HG03378 (cell line): Measurements from ENCODE around the gene UBB.
"Not testable (repeated sequence)": the region's sequence is repeated elsewhere in the genome, so short reads cannot be mapped to it uniquely, and the experiment has no call there.

Experiments
- ATAC-seq: cut with Tn5 transposase; IDR thresholded peaks from one replicate; pipeline ENCODE4 v1.9.1; 2021; ENCODE audit warnings: mild to moderate bottlenecking, moderate library complexity; ENCODE audit not compliant: unreplicated experiment

Gene UBB

DNA sequence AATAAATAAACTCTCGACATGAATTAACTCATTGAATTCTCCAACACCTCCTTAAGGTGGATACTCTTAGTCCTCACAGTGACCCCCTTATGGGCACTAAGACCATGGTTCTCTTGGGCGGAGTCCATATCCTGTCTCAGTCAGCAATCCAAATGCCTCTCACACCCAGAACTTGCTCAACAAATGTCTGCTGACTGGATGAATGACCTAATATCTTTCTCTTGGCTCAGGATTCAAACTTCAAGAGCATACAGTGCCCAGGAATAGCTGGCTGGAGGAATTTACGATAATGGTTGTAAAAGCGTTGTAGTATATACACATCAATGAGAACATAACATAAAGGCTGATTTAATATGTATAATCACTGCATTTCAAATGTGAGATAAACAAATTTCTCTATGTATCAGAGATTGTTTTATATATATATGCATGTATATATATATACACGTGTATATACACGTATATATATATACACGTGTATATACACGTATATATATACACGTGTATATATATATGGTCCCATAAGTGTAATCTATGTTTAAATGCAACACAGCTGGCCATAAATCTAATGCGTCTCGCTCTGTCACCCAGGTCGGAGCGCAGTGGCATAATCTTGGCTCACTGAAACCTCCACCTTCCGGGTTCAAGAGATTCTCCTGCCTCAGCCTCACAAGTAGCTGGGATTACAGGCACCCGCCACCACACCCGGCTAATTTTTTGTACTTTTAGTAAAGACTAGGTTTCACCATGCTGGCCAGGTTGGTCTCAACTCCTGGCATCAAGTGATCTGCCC, 6.5 kb upstream of the UBB start:
- no peak for ATAC-seq

DNA sequence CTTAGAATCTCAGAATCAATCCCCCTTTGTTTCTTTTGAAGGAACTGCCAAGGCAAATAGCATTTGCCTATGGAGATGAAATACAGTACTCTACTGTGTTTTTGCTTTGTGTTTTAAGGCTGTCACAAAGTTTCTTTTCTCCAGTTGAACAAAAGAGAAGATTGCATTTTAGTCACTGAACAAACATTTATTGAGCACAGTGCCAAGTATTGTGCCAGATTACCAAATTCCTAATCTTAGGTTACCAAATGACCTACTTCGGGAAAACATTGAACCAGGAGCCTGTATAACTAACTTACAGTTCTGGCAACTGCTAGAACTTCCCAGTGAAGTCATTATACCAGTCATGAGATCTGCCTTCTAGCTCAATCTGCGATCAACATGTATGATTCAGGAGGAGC, 3.0 kb upstream of the UBB start:
- no peak for ATAC-seq

DNA sequence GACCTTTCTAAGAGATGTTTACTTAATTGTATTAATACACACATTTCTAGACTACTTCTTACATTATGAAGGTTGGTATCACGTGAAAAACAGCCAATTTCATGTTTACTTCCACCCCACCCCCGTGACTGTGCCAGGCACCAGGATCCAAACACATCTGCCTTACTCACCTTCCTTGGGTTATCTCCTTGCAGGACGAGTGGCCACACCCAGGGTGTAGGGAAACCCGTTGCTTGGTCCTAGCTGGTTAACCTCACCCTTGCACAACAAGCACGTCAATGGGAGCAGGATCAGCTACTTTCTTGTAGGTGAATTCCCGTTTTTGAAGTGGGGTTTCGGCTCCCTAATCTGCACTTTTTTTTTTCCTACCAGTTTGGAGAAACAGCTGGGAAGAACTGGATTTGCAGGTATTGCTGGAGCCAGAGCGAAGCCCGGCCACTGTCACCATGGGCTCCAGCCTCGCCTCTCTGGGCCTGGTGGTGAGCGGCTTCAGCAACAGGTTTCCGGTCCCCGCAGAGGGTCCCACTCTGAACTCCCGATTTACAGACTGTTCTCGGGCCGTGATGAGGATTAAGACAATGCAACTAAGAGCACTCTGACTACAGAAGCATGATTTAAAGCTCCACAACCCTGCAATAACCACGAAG, 2.1 kb upstream of the UBB start:
- no peak for ATAC-seq

DNA sequence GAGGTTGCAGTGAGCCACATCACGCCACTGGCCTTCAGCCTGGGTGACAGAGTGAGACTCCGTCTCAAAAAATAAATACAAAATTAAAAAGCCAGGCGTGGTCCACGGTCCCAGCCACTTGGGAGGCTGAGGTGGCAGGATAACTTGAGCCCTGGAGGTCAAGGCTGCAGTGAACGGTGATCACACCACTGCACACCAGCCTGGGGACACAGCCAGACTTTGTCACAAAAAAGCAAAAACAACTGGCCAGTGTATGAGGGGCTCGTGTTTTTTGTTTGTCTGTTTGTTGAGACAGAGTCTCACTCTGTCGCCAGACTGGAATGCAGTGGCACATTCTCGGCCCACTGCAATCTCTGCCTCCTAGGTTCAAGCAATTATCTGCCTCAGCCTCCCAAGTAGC, 1.2 kb upstream of the UBB start:
- ATAC-seq, result no peak

DNA sequence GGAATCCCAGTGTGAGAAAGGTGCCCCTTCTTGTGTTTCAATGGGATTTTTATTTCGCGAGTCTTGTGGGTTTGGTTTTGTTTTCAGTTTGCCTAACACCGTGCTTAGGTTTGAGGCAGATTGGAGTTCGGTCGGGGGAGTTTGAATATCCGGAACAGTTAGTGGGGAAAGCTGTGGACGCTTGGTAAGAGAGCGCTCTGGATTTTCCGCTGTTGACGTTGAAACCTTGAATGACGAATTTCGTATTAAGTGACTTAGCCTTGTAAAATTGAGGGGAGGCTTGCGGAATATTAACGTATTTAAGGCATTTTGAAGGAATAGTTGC, 567 bp downstream of the UBB start:
- ATAC-seq, result peak; percentile 6

DNA sequence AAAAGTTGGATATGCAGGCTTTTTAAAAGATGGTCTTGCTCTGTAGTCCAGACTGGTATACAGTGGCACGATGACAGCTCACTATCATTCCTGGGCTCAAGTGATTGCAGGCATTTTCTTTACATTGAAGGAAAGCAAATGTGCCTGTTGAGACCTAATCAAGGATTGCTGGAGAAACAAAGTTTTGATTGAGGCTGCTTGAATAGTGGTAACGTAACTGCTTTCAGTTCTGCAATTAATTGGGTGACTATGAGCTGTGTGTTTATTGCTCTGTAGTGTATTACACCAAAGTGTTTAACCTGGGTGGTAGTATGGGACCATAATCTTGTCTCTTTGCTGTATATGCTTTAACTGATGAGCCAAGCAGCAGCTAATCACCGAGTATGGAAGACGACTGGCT, 2.3 kb downstream of the UBB start:
- no peak for ATAC-seq

DNA sequence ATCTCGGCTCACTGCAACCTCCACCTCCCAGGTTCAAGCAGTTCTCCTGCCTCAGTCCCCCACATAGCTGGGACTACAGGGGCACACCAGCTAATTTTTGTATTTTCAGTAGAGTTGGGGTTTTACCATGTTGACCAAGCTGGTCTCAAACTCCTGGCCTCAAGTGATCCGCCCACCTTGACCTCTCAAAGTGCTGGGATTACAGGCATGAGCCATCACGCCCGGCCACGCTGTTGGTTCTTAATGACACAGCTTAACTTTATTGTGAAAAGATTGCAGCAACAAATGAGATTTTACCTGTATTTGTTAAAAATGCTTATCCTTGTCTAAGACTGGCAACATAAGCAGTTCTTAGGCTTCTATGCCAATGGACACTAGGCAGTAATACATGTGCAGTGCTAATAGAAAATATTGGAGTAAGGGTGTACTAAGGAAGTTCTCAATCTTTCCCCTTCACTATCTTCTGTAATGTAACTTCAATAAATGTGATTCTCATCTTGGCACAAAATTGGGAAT, 2.9 kb downstream of the UBB start:
- ATAC-seq, result no peak

DNA sequence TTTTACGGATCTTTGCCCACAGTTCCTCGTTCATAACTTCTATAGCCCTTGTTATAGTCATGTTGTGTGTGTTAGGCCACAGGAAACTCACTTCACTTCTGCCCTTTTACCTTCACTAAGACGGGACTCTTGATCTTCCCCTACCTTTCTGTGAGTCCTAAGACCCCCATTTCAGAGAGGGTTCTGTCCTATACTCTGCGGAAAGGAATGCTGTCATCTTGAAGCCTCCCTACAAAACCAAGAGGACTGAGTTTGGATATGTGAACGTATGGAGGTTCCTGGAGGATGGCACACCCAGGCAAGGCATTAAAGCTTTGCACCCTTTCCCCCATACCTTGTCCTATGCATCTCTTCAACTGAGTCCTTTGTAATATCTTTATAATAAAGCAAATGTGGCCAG, 3.7 kb downstream of the UBB start:
- ATAC-seq, result no peak

DNA sequence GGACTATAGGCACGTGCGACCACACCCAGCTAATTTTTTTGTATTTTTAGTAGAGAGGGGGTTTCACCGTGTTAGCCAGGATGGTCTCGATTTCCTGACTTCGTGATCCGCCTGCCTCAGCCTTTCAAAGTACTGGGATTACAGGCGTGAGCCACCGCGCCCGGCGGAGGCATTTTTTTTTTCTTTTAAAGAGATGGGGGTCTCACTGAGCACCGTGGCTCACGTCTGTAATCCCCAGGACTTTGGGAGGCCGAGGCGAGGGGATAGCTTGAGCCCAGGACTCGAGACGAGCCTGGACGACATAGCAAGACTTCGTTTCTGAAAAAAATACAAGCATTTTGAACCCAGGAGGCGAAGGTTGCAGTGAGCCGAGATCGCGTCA, 5.2 kb downstream of the UBB start:
- ATAC-seq, result not testable (repeated sequence)

DNA sequence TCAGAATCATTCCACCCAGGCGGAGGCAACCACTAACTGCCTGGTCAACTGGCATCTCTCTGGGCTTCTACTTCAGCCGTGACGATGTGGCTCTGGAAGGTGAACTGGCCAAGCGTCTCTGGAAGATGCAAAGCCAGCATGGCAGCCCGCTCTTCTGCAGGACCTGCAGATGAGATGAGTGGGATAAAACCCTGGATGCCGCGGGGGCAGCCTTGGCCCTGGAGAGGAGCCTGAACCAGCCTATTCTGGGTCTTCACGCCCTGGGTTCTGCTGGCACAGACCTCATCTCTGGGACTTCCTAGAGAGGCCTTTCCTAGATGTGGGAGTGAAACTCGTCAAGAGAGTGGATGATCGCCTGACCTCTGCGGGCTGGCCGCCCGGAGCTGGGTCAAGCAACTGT, 10.6 kb downstream of the UBB start:
- no peak for ATAC-seq

DNA sequence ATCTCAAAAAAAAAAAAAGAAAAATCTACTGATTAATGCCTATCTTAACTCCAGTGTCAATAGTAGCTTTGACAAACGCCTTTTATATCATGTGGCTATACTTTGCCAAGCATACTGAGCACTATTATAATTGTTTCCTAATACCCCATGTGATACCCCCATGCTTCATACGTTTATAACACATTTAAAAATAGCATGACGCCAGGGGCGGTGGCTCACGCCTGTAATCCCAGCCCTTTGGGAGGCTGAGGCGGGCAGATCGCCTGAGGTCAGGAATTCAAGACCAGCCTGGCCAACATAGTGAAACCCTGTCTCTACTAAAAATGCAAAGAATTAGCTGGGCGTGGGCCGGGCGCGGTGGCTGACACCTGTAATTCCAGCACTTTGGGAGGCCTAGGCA, 11.6 kb downstream of the UBB start:
- not testable (repeated sequence) for ATAC-seq

DNA sequence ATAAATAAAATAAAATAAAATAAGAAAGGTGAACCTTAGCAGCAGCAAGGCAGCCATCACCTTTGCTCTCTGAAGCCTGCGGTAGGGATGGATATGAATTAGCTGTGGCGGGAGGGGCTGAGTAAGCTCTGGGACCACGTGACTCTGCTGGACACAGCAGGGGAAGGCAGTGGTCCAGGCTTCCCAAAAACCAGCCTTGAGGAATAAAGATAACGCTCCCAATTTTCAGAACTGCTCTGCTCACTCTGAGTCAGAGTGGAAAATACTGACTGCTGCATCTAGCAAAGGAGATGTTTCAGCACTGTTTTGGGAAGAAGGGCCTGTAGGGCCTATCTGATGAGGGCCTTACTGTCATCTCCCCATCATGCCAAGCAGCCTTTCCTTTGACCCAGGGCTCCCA, 15.0 kb downstream of the UBB start:
- not testable (repeated sequence) for ATAC-seq

DNA sequence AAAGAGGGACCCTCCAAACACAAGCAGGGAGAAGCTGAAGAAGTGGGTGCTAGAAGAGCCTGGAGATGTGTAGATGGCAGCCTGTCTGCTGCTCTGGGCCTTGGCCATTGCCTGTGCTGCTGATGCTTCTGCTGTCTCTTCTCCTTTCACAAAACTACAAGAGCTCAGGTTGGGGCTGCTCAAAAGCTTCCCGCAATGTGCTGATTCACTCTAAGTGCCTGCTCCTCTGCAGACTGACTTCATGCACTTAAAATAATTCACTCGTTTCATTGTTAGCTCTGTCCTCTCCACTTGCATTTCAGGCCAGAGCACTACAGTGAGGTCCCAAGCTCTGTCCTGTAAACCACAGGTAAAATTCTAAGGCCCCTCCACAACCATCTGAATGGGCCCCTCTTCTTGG, 15.8 kb downstream of the UBB start:
- ATAC-seq, result not testable (repeated sequence)

DNA sequence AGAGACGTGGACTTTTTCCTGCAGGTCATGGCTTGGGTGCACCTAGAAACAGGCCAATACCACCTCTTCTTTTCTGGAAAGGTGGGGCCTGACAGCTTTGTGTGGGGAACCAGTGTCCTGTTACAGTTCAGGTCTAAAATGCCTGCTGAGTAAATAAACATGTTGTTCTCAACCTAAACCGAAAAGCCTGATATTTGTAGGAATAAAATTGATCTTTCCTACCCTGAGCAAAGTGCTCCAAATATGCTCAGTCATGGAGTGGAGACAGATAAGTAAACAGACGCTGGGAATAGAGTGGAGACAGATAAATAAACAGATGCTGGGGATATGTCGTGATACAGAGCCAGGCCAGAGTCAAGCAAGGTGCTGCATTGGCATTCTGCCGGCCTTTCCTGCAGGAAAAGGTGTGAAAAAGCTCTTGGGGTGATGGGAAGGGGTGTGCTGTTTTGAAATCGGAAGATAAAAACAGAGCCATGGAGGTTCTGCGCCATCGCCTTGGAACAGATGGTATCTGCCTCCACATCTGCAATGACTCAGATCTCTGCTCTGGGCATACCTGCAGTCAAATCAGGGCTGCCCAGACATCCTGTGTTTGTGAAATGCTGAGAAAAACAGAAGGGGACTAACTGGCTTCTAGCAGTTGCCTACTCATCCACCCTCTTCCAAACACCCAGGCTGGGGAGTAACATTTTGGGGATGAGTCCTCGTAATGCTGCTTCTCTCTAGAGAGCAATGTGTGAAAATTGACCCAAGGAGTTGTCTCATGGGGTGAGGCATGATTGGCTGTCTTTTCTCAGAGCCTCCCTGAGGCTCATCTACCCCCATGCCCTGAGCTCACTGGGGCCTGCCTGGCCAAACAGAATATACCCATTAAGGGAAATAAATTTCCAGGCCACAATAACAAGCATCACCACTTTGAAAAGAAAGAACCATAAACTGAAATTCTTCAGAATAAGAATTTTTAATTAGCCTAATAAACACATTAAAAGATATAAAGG, 17.7 kb downstream of the UBB start:
- peak; percentile 75 for ATAC-seq

DNA sequence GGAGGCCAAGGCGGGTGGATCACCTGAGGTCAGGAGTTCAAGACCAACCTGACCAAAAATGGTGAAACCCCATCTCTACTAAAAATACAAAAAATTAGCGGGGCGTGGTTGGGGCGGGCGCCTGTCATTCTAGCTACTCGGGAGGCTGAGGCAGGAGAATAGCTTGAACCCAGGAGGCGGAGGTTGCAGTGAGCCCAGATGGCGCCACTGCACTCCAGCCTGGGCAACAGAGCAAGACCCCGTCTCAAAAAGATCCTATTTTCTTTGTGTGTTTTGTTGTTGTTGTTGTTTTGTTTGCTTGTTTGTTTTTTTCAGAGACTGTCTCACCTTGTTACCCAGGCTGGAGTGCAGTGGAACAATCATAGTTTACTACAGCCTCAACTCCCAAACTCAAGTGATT, 23.0 kb downstream of the UBB start:
- ATAC-seq, result not testable (repeated sequence)

DNA sequence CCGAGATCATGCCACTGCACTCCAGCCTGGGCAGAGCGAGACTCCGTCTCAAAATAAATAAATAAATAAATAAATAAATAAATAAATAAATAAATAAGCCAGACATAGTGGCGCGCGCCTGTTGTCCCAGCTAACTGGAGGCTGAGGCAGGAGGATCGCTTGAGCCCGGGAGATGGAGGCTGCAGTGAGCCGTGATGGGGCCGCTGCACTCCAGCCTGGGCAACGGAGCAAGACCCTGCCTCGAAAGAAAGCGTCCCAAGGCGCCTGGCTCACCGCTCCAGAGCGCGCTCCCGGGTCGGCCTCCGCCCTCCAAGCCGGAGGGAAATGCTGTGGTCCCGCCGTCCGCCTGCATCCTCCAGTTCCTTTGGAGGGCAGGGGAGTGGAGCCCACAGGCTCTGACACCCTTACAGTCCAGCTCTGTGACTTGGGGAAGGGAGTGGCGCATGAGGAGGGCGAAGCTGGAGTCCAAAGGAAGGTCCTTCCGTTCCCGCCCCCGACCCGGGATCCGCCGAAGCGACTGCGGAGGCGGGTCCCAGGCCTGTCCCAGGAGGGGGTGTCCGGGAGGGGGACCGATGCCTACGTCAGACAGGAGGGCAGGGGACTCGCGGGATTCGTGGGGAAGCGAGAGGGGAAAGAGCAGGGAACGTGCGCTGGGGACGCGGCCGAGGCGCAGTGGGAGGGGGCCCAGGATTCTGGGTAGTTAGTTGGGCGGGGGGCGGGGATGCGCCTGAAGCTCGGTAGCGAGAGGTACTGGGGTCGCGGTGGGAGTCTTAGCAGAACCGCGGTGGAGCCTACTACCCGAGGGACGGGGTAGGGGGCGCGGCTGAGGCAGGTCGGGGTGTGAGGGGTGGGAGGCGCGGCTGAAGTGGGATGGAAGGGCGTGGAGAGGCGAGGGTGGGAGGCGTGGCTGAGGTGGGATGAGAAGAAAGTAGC, 26.1 kb downstream of the UBB start:
- ATAC-seq, result no peak

DNA sequence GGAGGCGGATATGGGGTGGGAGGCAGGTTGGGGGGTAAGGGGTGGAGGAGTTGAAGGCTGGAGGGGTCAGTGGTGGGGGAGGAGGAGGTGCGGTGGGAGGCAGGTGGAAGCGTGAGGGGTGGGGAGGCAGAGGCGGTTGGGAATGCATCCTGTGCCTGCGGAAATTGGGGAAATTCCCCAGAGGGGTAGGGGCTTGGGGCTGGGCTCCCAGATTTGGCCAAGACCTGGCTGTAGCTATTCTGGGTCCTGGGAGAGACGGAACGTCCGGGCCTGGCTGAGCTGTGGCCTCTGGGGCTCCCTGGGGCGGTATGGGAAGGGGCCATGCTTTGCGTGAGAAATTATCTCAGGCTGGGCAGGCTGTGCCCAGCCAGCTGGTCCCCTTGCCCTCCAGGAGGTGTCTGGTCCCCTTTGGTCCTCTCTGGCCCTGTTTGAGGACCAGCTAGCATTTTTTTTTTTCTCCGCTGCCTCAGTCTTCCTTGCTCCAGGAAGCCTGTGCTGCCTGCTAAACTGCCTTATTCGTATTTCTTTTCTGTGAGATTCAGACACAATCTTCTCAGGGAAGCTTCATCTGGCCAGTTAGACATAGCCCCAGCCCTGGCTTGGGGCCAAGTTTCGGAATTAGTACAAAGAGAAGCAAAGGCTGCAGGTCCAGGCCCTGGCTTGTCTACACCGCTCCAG, 27.2 kb downstream of the UBB start:
- peak; percentile 90 for ATAC-seq

DNA sequence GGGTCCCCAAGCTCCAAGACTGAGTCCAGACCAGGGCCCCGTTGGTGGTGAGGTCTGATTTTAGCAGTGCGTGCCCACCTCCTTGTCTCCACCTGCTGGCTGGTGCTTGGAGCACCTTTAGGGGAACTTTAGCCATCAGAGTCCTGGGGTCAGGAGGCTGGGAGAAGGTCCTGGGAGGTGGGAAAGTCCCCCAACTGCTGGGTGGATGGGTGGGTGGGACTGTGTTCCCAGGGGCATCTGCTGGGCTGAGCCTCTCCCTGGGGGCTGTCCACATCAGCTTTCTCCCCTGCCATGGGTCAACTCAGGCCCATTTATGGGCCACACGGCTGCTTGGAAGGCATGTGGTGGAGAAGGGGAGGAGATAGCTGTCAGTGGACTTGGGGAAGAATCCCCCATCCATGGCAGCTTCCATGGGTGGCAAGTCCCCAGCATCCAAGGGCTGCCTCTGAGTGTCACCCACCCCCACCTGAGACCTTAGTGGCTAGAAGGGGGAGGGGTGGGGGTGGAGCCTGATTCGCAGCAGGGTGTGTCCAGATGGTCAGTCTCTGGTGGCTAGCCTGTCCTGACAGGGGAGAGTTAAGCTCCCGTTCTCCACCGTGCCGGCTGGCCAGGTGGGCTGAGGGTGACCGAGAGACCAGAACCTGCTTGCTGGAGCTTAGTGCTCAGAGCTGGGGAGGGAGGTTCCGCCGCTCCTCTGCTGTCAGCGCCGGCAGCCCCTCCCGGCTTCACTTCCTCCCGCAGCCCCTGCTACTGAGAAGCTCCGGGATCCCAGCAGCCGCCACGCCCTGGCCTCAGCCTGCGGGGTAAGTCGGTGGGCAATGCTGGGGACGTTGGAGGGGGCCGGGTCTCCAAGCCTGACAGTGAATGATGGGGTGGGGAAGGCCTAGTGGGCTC, 34.4 kb downstream of the UBB start, which contains the start of gene TRPV2:
TRPV2 (plus strand) TSS at position 541 of the 894 bp plus-strand sequence. CDS start 2,098 bp downstream, outside the sequence.
- peak; percentile 36 for ATAC-seq

DNA sequence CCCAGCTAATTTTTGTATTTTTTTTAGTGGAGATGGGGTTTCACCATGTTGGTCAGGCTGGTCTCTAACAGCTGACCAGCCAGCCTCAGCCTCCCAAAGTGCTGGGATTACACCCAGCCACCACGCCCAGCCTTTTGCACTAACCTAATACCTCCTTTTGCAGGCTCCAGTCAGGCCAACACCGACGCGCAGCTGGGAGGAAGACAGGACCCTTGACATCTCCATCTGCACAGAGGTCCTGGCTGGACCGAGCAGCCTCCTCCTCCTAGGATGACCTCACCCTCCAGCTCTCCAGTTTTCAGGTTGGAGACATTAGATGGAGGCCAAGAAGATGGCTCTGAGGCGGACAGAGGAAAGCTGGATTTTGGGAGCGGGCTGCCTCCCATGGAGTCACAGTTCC, 36.5 kb downstream of the UBB start:
- ATAC-seq, result no peak
